GM23338 (cell line): ENCODE results near the gene CABLES1. TPM values are rescaled to one million over a fixed set of nuclear protein-coding genes. Genes with fewer than 3 reads are reported as not detected.

ENCODE experiments used
- ATAC-seq: fragments of 200-7000 bp; cut with Tn5 transposase; 3 replicates; pipeline ENCODE4 v1.9.1; 2020
- DNase-seq: peaks from one replicate; pipeline ENCODE4 v3.0.0-alpha.2; 2015; ENCODE audit warnings: low spot score
- H2AFZ ChIP-seq: fragments of 200-600 bp; sonication (generic); 2 replicates; pipeline ENCODE4 v1.8.0; 2016; ENCODE audit warnings: antibody characterized with exemption, mild to moderate bottlenecking, moderate library complexity
- H3F3A ChIP-seq: fragments of 200-600 bp; sonication (generic); replicated peaks from 2 replicates; pipeline ENCODE4 v1.8.0; 2017; ENCODE audit warnings: antibody characterized with exemption, mixed run types, low read depth
- H3K27ac ChIP-seq: fragments of 200-600 bp; sonication (generic); 2 replicates; pipeline ENCODE4 v1.6.1; 2016; ENCODE audit warnings: low read depth
- H3K27me3 ChIP-seq: fragments of 200-600 bp; sonication (generic); 2 replicates; pipeline ENCODE4 v1.8.0; 2016; ENCODE audit warnings: mild to moderate bottlenecking, mixed run types, moderate library complexity; ENCODE audit not compliant: insufficient read depth
- H3K36me3 ChIP-seq: fragments of 200-600 bp; sonication (generic); 2 replicates; pipeline ENCODE4 v1.8.0; 2016; ENCODE audit warnings: mild to moderate bottlenecking; ENCODE audit not compliant: insufficient read depth
- H3K4me1 ChIP-seq: fragments of 200-600 bp; sonication (generic); 2 replicates; pipeline ENCODE4 v1.8.0; 2016; ENCODE audit warnings: mild to moderate bottlenecking, moderate library complexity; ENCODE audit not compliant: insufficient read depth
- H3K4me2 ChIP-seq: fragments of 200-600 bp; sonication (generic); 2 replicates; pipeline ENCODE4 v1.7.1; 2017; ENCODE audit warnings: mixed run types
- H3K4me3 ChIP-seq: fragments of 200-600 bp; sonication (generic); 2 replicates; pipeline ENCODE4 v1.6.1; 2016; ENCODE audit warnings: mixed run types
- H3K79me2 ChIP-seq: fragments of 200-600 bp; sonication (generic); replicated peaks from 2 replicates; pipeline ENCODE4 v1.8.0; 2017; ENCODE audit warnings: mild to moderate bottlenecking; ENCODE audit not compliant: insufficient read depth
- H3K9me2 ChIP-seq: fragments of 200-600 bp; sonication (generic); 2 replicates; pipeline ENCODE4 v1.8.0; 2017; ENCODE audit not compliant: insufficient read depth
- H4K20me1 ChIP-seq: fragments of 200-600 bp; sonication (generic); replicated peaks from 2 replicates; pipeline ENCODE4 v1.8.0; 2017; ENCODE audit warnings: mild to moderate bottlenecking; ENCODE audit not compliant: insufficient read depth
- H3K27ac Mint-ChIP-seq: 2 replicates; pipeline ENCODE4 v1.8.0; 2020; ENCODE audit warnings: inconsistent platforms, mild to moderate bottlenecking, moderate library complexity, mixed read lengths
- H3K27me3 Mint-ChIP-seq: 3 replicates; pipeline ENCODE4 v1.8.0; 2022; ENCODE audit warnings: low read depth, mild to moderate bottlenecking, moderate library complexity, mixed read lengths, inconsistent platforms; ENCODE audit not compliant: insufficient read depth, poor library complexity
- H3K36me3 Mint-ChIP-seq: 3 replicates; pipeline ENCODE4 v1.8.0; 2021; ENCODE audit warnings: low read depth, mild to moderate bottlenecking, inconsistent platforms, moderate library complexity, mixed read lengths
- H3K4me1 Mint-ChIP-seq: 3 replicates; pipeline ENCODE4 v1.8.0; 2020; ENCODE audit warnings: mild to moderate bottlenecking, inconsistent platforms, mixed read lengths
- H3K4me3 Mint-ChIP-seq: 3 replicates; pipeline ENCODE4 v1.8.0; 2021; ENCODE audit warnings: moderate library complexity, mild to moderate bottlenecking, inconsistent platforms, mixed read lengths
- H3K9me3 Mint-ChIP-seq: 3 replicates; pipeline ENCODE4 v1.8.0; 2020; ENCODE audit warnings: moderate library complexity, mild to moderate bottlenecking, inconsistent platforms, mixed read lengths
- CREB1 ChIP-seq: fragments of 250-450 bp; sonication (Bioruptor Pico); IDR thresholded peaks from 2 replicates; pipeline ENCODE4 v1.5.0; 2020; ENCODE audit warnings: low read depth, mild to moderate bottlenecking, moderate library complexity
- EZH2 ChIP-seq: fragments of 200-600 bp; sonication (generic); IDR thresholded peaks from one replicate; pipeline ENCODE4 v1.8.0; 2017; ENCODE audit warnings: antibody characterized with exemption, mild to moderate bottlenecking, low read depth; ENCODE audit not compliant: unreplicated experiment
- EZH2phosphoT487 ChIP-seq: fragments of 200-600 bp; sonication (generic); IDR thresholded peaks from one replicate; pipeline ENCODE4 v1.8.1; 2018; ENCODE audit warnings: antibody characterized with exemption; ENCODE audit not compliant: unreplicated experiment
- JUNB ChIP-seq: IDR thresholded peaks from one replicate; pipeline ENCODE4 v1.6.1; 2016; ENCODE audit warnings: antibody characterized with exemption; ENCODE audit not compliant: unreplicated experiment
- NANOG ChIP-seq: IDR thresholded peaks from 2 replicates; pipeline ENCODE4 v1.6.1; 2016; ENCODE audit warnings: antibody characterized with exemption, borderline replicate concordance
- POLR2AphosphoS5 ChIP-seq: IDR thresholded peaks from 2 replicates; pipeline ENCODE4 v1.6.1; 2016; ENCODE audit warnings: antibody characterized with exemption, low read depth
- REST ChIP-seq: IDR thresholded peaks from one replicate; pipeline ENCODE4 v1.6.1; 2018; ENCODE audit warnings: antibody characterized with exemption; ENCODE audit not compliant: unreplicated experiment
- STAT1 ChIP-seq: IDR thresholded peaks from one replicate; pipeline ENCODE4 v1.6.1; 2016; ENCODE audit warnings: antibody characterized with exemption; ENCODE audit not compliant: unreplicated experiment
- ZNF114 ChIP-seq: fragments of 250-450 bp; sonication (Bioruptor Pico); IDR thresholded peaks from 2 replicates; pipeline ENCODE4 v1.5.0; 2020; ENCODE audit warnings: mild to moderate bottlenecking, moderate library complexity
- ZNF331 ChIP-seq: fragments of 250-450 bp; sonication (Bioruptor Pico); IDR thresholded peaks from 2 replicates; pipeline ENCODE4 v1.5.0; 2020; ENCODE audit warnings: low read depth, mild to moderate bottlenecking, moderate library complexity
- polyA plus RNA-seq: library from polyadenylated mRNA; unstranded; fragments of >200 nt; fragmentation: Nextera tagmentation; extraction: Ambion mirVana; gene quantifications from 2 replicates; pipeline ENCODE4 v1.2.1, GENCODE V29; 2016
- total RNA-seq: library from RNA; depleted of rRNA; stranded (reverse); fragments of >200 nt; shearing (Covaris generic); gene quantifications from 2 replicates; pipeline ENCODE4 v1.2.3, GENCODE V29; 2014
- TF ChIP-seq, protein P1 (sequence below): IDR thresholded peaks from 2 replicates; pipeline ENCODE4 v1.6.1; 2016; ENCODE audit warnings: antibody characterized with exemption
- TF ChIP-seq, protein P2 (sequence below), 2 experiments: fragments of 200-600 bp in 1 of 2; sonication (generic) in 1 of 2; conservative IDR thresholded peaks; 2 replicates each; pipeline versions ENCODE4 v1.5.1 to v1.6.1; 2016 to 2017; ENCODE audit warnings: antibody characterized with exemption in 2 of 2, low read depth in 2 of 2, mild to moderate bottlenecking in 2 of 2, moderate library complexity in 1 of 2
- TF ChIP-seq, protein P3 (sequence below): fragments of 250-450 bp; sonication (Bioruptor Pico); IDR thresholded peaks from 2 replicates; pipeline ENCODE4 v1.5.0; 2020; ENCODE audit warnings: mild to moderate bottlenecking, moderate library complexity

The CABLES1 gene
- total and polyA plus RNA-seq, 2 experiments from 2014 or later: 2.6 to 12.4 TPM

- Histone ChIP-seq H3K4me1 (peaks cover 15% of the 10 kb centered on the region), H3K79me2 (no peaks in the 10 kb centered on the region), H2AFZ (no peak overlapping the region), H3K4me2 (no peak overlapping the region), H3F3A (no peaks in the 10 kb centered on the region), H3K27ac (no peak overlapping the region), H3K4me3 (no peak overlapping the region), H3K9me2 (peaks cover 5% of the 10 kb centered on the region; the same call in 1 of the 2 replicates), H3K27me3 (no peaks in the 10 kb centered on the region), H3K36me3 (0 out of 2 replicates have a peak, but pooled peaks cover 6% of the 10 kb centered on the region), H4K20me1 (no peaks in the 10 kb centered on the region)
- H3K27ac Mint-ChIP-seq: no peak overlapping the region
- H3K9me3 Mint-ChIP-seq: peaks cover 38% of the 10 kb centered on the region
- ATAC-seq (no peak), DNase-seq (no peak)
- H3K36me3 Mint-ChIP-seq: peaks cover 43% of the 10 kb centered on the region
- peaks cover 15% of the 10 kb centered on the region for H3K27me3 Mint-ChIP-seq
- no peak overlapping the region for H3K4me3 Mint-ChIP-seq
- TF ChIP-seq CREB1 (CRISPR knock-in tag): no peak
- TF ChIP-seq STAT1: no peak
- no peak for TF ChIP-seq EZH2
- TF ChIP-seq NANOG: no peak
- TF ChIP-seq, protein P1, sequence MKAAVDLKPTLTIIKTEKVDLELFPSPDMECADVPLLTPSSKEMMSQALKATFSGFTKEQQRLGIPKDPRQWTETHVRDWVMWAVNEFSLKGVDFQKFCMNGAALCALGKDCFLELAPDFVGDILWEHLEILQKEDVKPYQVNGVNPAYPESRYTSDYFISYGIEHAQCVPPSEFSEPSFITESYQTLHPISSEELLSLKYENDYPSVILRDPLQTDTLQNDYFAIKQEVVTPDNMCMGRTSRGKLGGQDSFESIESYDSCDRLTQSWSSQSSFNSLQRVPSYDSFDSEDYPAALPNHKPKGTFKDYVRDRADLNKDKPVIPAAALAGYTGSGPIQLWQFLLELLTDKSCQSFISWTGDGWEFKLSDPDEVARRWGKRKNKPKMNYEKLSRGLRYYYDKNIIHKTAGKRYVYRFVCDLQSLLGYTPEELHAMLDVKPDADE: no peak
- TF ChIP-seq ZNF114: no peak
- TF ChIP-seq EZH2phosphoT487: no peak
- TF ChIP-seq POLR2AphosphoS5: no peak
- TF ChIP-seq, protein P2, sequence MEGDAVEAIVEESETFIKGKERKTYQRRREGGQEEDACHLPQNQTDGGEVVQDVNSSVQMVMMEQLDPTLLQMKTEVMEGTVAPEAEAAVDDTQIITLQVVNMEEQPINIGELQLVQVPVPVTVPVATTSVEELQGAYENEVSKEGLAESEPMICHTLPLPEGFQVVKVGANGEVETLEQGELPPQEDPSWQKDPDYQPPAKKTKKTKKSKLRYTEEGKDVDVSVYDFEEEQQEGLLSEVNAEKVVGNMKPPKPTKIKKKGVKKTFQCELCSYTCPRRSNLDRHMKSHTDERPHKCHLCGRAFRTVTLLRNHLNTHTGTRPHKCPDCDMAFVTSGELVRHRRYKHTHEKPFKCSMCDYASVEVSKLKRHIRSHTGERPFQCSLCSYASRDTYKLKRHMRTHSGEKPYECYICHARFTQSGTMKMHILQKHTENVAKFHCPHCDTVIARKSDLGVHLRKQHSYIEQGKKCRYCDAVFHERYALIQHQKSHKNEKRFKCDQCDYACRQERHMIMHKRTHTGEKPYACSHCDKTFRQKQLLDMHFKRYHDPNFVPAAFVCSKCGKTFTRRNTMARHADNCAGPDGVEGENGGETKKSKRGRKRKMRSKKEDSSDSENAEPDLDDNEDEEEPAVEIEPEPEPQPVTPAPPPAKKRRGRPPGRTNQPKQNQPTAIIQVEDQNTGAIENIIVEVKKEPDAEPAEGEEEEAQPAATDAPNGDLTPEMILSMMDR (conservative IDR thresholded peaks at IDR 0.05; ENCODE audit: low read depth in 2 of 2): no peak
- no peak for TF ChIP-seq JUNB
- TF ChIP-seq, protein P3, sequence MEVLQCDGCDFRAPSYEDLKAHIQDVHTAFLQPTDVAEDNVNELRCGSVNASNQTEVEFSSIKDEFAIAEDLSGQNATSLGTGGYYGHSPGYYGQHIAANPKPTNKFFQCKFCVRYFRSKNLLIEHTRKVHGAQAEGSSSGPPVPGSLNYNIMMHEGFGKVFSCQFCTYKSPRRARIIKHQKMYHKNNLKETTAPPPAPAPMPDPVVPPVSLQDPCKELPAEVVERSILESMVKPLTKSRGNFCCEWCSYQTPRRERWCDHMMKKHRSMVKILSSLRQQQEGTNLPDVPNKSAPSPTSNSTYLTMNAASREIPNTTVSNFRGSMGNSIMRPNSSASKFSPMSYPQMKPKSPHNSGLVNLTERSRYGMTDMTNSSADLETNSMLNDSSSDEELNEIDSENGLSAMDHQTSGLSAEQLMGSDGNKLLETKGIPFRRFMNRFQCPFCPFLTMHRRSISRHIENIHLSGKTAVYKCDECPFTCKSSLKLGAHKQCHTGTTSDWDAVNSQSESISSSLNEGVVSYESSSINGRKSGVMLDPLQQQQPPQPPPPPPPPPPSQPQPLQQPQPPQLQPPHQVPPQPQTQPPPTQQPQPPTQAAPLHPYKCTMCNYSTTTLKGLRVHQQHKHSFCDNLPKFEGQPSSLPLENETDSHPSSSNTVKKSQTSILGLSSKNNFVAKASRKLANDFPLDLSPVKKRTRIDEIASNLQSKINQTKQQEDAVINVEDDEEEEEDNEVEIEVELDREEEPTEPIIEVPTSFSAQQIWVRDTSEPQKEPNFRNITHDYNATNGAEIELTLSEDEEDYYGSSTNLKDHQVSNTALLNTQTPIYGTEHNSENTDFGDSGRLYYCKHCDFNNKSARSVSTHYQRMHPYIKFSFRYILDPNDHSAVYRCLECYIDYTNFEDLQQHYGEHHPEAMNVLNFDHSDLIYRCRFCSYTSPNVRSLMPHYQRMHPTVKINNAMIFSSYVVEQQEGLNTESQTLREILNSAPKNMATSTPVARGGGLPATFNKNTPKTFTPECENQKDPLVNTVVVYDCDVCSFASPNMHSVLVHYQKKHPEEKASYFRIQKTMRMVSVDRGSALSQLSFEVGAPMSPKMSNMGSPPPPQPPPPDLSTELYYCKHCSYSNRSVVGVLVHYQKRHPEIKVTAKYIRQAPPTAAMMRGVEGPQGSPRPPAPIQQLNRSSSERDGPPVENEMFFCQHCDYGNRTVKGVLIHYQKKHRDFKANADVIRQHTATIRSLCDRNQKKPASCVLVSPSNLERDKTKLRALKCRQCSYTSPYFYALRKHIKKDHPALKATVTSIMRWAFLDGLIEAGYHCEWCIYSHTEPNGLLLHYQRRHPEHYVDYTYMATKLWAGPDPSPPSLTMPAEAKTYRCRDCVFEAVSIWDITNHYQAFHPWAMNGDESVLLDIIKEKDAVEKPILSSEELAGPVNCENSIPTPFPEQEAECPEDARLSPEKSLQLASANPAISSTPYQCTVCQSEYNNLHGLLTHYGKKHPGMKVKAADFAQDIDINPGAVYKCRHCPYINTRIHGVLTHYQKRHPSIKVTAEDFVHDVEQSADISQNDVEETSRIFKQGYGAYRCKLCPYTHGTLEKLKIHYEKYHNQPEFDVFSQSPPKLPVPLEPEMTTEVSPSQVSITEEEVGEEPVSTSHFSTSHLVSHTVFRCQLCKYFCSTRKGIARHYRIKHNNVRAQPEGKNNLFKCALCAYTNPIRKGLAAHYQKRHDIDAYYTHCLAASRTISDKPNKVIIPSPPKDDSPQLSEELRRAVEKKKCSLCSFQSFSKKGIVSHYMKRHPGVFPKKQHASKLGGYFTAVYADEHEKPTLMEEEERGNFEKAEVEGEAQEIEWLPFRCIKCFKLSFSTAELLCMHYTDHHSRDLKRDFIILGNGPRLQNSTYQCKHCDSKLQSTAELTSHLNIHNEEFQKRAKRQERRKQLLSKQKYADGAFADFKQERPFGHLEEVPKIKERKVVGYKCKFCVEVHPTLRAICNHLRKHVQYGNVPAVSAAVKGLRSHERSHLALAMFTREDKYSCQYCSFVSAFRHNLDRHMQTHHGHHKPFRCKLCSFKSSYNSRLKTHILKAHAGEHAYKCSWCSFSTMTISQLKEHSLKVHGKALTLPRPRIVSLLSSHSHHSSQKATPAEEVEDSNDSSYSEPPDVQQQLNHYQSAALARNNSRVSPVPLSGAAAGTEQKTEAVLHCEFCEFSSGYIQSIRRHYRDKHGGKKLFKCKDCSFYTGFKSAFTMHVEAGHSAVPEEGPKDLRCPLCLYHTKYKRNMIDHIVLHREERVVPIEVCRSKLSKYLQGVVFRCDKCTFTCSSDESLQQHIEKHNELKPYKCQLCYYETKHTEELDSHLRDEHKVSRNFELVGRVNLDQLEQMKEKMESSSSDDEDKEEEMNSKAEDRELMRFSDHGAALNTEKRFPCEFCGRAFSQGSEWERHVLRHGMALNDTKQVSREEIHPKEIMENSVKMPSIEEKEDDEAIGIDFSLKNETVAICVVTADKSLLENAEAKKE (CRISPR knock-in tag): no peak
- no peak for TF ChIP-seq REST
- TF ChIP-seq ZNF331 (CRISPR knock-in tag): no peak
- H3K4me1 Mint-ChIP-seq: peaks cover 34% of the 10 kb centered on the region
Measured at GRCh38 chr18:23270986-23271680, 135.8 kb downstream of the CABLES1 start.
